NAMALWA (cell line): Measurements from ENCODE around the gene TTC33.

ENCODE experiments used
- DNase-seq: peaks from one replicate; pipeline ENCODE4 v3.0.0-alpha.2; 2015; ENCODE audit warnings: low spot score

TTC33 gene

GRCh38 chr5:40514976-40515375 lies 240.8 kb downstream of the TTC33 start:
- DNase-seq, result no peak

DNA sequence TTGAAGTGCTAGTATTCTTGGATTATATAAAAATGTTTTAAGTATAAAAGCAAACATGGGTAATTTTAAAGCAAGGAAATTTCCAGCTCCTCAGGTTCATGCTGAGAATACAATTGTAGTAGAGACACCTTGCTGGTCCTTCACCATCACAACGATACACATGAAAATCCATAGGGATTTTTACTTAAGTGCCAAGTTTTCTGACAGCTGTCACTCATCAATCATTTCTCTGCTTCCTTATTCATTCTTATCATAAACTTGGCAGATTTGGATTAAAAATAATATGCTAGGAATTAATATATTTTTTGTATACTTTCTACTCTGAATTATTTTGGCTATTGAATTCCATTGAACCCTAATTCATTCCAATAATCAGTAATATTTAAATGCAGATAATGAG lies 244.0 kb downstream of the TTC33 start:
- DNase-seq, result no peak

- peak; percentile 21 for DNase-seq
Measured at GRCh38 chr5:40507095-40507494, 248.7 kb downstream of the TTC33 start.

DNA sequence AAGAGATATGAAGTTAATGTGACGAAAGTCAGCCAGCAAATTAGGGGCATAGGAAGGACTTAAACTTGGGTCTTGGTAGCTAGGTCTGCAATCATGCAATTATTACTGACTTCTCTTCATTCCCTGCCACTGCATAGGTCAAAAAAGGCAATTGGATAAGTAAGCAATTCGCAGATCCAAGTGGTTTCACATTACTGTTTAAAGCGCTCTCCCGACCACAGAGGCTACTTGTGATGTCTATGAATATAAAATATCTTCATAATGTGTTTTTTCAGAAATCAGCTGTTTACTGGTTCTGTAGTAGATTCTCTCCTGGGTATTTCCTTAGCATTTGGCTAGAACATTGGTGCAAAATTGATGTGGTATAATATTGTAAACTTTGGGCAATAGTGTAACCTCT lies 250.7 kb downstream of the TTC33 start:
- DNase-seq, result no peak

DNA sequence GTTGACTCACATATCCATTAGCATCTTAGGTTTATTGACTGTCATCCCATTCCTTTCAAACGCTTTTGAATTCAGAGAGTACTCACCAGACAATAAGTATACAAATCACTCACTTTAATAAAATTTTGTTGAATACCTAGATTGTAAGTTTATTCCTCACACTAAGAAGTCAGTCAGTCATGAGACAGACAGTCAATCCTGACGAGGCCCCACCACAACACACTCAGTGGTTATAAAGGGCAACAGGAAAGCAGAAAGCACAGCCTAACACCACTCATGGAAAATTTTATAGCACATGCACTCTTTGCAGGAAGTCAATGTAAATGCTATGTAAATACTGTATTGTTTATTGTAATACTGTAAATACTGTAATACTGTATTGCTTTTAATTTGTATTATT lies 252.3 kb downstream of the TTC33 start:
- peak; percentile 46 for DNase-seq

DNA sequence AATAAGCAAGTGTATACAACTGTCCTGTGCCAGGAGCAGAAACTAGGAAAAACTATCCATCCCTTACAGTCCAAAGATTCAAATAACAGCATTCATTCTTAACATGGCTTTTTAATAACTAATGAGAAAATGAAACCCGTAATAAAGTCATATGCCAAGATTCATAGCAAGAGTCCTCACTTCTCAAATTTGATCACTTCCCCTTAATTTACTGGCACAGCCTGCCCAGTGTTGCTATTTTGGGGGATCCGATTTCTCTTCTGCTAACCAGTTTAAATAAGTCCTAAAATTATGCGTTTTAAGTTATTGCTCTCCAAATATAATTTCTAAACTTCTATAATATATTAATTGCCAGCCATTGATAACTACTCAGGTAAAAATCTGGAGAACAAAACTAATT lies 253.0 kb downstream of the TTC33 start:
- peak; percentile 47 for DNase-seq

DNA sequence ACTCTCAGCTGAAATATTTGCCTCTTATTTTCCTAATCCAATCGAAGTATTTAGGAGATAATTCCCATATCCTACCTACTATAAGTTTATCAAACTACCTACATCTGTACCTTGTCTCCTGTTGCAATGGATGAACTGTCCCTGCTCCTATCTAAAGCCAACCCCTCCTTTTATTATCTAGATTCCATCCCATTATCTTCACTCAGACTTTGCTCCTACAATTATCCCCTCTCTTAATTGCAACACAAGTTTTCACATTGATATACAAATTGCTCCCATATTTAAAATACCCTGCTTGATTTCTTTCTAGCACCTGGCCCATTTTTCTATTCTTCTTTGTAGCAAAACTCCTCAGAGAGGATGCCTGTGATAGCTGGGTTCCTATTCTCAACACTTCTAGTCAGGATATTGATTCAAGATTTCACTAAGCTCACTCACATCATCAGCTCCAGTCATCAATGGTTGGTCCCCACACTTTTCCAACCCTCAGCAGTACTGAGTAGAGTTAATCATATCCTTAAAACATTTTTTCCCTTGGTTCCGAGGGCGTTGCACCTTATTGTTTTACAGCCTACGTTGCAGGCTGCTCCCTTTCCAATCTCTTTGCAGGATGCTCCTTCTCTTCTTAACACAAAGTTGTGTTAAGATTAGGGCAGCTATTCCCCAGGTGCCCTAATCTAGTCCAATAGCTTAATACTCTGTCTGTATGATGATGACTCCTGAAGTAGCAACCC lies 253.9 kb downstream of the TTC33 start:
- DNase-seq, result no peak

- no peak for DNase-seq
Measured at GRCh38 chr5:40499518-40500273, 256.1 kb downstream of the TTC33 start.

DNA sequence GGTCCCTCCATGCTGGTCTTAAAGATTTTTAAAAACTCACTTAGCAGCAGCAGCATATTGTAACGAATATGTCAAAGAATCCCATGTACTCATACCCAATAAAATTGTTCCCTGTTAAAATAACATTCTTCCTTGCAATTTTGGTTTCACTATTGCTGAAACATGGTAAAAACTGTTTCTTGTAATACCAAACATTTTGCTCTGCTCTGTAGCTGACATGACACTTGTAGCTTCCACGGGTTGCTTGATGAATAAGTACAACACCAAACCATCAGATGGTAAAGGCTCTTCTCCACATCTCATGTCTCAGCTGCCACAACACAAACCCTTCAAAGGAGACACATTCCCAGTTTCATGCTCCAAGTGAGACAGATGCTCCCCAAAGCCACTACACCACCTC lies 256.8 kb downstream of the TTC33 start:
- no peak for DNase-seq

DNA sequence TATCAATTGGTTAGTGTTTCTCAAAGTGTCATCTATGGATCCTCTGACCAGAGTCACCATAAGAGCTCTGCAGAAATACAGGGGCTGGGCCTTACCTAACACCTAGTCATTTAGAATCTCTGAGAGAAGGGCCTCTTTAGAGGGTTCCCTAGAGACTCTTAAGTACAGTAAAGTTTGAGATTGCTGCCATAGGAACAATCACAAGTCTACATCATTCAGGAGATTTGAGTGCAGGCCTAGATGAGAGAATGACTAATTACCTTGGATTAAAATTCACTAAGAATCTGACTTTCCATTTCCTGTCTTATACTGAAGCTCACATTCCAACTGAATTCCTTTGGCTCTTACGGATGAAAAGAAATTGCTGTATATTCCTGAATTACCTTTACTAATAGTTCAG lies 258.2 kb downstream of the TTC33 start:
- DNase-seq, result no peak

DNA sequence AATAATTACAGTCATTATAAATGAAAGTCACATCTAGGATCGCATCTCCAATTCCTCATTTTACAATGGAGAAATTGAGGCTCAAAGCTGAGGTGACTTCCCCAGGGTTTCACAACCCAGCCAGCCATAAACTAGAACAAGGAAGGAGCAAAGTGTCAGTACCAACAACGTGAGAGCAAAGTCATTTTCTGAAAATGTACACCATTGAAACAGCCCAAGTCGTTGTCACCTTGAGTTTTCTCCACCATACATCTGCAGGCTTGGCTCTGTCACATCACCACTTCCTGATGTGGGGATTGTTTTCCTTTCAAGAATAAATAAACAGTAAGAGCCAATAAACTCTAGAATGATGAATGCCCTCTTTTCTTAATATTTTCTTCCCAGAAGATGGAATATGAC lies 260.5 kb downstream of the TTC33 start:
- DNase-seq, result no peak

DNA sequence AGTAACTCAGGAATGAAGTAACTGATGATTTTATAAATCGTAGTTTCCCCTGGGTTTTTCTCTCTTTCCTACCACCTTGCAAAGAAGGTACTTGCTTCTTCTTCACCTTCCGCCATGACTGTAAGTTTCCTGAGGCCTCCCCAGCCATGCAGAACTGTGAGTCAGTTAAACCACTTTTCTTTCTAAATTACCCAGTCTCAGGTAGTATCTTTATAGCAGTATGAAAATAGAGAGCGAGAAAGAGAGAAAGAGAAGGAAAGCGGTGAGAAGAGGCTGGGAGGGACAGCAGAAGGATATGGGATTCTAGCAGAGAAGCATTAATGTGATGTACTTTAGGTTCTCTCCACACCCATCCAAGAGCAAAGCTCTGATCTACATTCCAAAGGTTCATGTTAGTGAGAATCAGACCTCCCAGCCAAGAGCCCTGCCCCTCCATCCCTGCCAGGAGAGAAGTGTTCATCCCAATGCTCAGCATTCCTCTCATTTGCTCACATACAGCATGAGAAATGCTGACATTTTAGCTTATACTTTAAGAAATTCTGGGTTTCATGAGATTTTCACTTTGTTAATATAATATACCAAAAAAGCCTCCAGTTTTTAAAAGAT lies 261.0 kb downstream of the TTC33 start:
- no peak for DNase-seq

DNA sequence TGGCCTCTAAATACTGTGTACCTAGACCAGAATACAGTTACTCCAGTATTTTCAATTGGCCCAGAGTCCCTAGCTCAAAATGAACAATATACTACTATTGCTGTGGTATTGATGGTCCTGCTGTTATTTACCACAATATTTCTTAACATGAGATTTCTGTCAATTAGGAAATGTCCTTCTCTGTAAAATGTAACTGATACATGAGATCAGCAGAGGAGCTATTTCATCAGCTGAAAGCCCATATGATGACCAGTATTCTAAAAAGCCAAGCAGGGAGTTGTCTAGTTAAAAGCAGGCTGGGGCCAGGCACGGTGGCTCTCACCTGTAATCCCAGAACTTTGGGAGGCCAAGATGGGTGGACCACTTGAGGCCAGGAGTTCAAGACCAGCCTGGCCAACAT lies 263.7 kb downstream of the TTC33 start:
- DNase-seq, result no peak

DNA sequence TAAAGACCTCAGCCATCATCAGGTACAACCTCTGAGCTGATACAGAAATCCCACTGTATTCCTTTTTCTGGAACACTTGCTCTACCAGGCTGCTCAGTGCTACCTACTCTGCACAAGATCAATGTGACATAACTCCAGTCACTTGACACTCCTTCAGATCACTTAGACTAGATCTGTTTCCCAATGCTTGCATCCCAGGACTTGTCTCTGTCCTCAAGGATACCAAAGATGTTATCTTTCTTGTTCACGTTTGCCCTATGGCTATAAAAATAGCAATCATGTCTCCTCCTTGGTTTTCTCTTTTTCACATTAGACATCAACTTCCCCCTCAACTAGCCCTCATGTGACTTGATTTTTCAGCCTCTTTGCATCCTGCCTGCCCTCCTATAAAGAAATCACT lies 264.1 kb downstream of the TTC33 start:
- DNase-seq, result no peak

DNA sequence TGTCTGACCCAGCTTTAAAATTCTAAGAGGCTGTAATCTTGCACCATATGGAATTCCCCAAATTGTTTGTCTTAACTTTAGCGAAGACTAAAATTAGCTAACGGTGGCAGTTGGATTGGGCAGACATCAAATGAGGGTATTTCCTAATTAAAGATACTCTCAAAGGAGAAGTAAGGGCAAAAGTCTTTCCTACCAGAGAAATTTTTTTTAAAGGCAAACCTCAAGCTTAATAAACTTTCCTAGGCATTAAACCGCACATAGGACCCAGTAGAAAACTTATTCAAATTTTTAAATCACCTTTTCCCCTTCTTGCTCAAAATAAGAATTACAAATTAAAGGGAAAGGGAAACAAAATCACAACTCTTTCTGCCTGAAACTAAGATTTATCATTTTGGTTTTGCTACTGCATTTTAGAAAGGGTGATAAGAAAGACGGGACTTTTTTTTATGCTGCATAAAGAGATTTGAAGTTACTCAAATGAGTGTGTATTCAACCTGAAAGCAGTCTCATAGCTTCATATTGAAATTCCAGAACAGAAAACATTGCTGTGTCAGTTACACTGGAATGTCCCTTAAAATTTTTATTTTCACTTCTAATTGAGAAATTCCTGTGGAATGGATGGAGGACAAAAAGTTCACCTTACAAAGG lies 265.2 kb downstream of the TTC33 start:
- DNase-seq, result peak; percentile 40

DNA sequence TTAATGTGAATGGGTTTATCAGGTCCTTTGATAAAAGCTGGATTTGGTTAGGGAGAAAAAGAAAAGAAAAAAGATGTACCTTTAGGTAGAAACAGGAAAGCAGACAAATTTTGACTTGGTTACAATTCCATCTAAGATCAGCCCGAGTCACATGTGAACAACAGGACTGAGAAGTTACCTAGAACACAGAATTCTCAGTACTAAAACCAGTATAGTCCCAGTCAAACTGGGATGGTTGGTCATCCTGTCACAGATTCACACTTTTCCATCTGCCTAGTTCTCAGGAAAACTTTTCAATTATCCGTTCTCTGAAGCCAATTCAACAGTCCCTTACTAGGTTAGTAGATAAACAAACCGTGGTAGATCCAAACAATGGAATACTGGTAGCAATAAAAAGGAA lies 266.3 kb downstream of the TTC33 start:
- DNase-seq, result no peak

DNA sequence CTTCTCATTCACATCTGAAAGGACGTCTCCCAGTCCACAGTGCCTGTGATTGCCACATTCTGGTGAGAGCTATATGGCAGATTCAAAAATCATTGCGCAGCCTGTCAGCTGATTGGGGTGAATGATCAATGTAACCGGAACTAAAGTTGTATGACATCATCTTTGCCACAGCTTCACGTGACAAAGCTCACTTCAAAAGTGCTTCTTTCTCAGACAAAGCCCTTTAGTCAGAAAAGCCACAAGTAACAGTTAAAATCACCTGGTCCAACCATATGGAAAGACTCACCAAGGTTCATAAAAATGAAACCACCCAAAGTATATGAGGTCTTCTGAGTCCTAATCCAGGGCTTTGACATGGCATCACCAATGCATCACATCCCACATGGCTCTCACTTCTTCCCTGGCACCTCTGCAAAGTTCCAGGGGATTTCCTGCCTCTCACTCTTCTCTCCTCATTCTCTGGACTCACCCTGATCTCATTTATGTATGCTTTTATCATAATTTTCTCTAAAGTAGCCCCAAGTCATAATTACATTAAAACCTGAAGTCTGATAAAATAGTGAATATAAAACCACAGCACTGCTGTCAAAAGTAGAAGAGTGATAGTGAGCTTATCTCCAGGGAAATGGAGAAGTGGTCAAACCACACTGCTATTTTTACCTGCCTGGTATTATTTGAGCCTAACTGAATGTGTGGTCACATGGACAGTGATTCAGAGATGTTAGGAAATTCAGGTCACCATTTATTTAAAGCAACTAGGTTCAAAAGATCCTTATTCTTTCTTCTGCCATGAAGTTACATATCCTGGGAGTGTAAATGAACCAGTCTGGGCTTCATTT lies 269.1 kb downstream of the TTC33 start:
- DNase-seq, result peak; percentile 74

DNA sequence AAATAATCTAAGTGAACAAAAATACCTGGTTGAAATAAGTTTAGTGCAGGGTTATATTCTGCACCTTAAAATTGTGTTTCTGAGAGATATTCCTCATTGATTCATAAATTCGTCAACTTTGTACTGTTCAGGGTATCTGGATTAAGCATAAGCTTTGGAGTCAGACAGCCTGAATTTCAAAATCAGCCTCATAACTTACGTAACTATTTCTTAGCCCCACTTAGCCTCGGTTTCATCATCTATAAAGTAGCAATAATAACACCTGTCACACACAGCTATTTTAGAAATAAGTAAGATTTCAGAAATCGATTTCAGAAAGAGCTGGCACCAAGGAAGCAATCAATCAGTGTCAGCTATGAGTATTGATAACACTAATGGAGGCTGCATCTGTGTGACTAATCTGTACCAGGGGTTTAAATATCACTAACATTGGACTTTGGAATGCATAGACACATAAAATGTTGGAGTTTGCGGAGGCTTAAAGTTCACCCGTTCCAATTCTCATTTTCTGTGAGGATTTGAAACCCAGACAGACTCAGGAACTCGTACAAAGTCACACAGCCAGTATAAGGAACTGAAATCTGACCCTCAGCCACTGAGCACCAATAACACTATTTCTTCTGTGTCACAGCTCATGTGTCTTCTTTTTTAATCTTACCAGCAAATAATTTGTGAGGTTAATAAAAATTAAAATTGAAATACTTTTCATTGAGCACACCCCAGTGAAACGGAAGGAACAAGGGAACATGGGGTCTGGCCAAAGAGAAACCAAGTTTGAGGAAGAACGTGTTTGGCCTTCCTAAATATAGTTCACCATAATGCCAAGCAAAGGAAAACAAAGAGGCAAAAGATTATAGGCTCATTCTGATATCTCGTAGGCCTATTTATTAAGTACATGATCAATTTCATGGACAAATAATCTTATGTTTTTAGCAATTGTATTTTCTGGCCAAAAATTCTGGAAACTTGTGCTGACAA lies 270.5 kb downstream of the TTC33 start:
- DNase-seq, result peak; percentile 68

- peak; percentile 54 for DNase-seq
Measured at GRCh38 chr5:40484495-40484894, 271.3 kb downstream of the TTC33 start.

DNA sequence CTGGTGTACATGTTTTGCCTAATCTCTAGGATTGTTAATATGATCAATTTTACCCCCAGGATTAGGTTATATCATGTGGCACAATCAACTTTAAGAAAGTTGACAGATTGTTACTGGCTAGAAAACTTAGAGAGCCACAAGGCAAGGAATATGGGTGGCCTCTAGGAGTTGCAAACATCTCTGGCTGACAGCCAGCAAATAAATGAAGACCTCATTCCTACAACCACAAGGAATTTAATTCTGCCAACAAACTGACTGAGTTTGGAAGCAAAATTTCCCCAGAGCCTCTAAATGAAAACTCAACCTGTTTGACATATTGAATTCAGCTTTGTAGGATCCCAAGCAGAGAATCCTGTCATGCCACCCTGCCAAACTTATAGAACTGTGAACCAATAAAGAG lies 272.4 kb downstream of the TTC33 start:
- DNase-seq, result no peak

GRCh38 chr5:40481241-40481640 lies 274.5 kb downstream of the TTC33 start:
- no peak for DNase-seq
